A673 (cell line): ENCODE data around the gene UTF1. TPM values are rescaled to one million over a fixed set of nuclear protein-coding genes. Genes with fewer than 3 reads are reported as not detected.
"Not testable (repeated sequence)": the region's sequence is repeated elsewhere in the genome, so short reads cannot be mapped to it uniquely, and the experiment has no call there.

ENCODE experiments used
- BruUV-seq: library from RNA; stranded (reverse); fragments of 400-500 nt; replicated peaks from 2 replicates; lab custom pipeline; 2021; lab: Mats Ljungman, UMichigan
- CTCF ChIA-PET: fragments of 300-600 bp; sonication (Branson Sonifier 250); formaldehyde crosslinking; loops from one replicate; lab custom pipeline; 2022; ENCODE audit warnings: antibody characterized with exemption; lab: Charles Lee
- POLR2A ChIA-PET: fragments of 300-600 bp; sonication (Branson Sonifier 250); formaldehyde crosslinking; loops from one replicate; lab custom pipeline; 2022; ENCODE audit warnings: antibody characterized with exemption; ENCODE audit not compliant: low non-redundant PET; lab: Charles Lee
- DNase-seq: peaks from one replicate; pipeline ENCODE4 v3.0.0-alpha.2; 2015; ENCODE audit warnings: low spot score
- H3K27ac ChIP-seq: fragments of 200-600 bp; sonication (generic); 2 replicates; pipeline ENCODE4 v1.5.1; 2016; ENCODE audit warnings: mixed run types, low read depth, mild to moderate bottlenecking, mixed read lengths, antibody characterized with exemption, low read length; ENCODE audit not compliant: poor library complexity, severe bottlenecking
- H3K27me3 ChIP-seq: fragments of 200-600 bp; sonication (generic); replicated peaks from 2 replicates; pipeline ENCODE4 v1.6.1; 2017; ENCODE audit warnings: mixed run types, low read depth, mild to moderate bottlenecking, mixed read lengths, antibody characterized with exemption, low read length; ENCODE audit not compliant: insufficient read depth, poor library complexity
- H3K36me3 ChIP-seq: fragments of 200-600 bp; sonication (generic); 2 replicates; pipeline ENCODE4 v1.6.1; 2016; ENCODE audit warnings: mixed run types, mild to moderate bottlenecking, mixed read lengths, antibody characterized with exemption, low read length; ENCODE audit not compliant: insufficient read depth, poor library complexity, severe bottlenecking
- H3K4me1 ChIP-seq: fragments of 200-600 bp; sonication (generic); 2 replicates; pipeline ENCODE4 v1.6.1; 2017; ENCODE audit warnings: mixed run types, mild to moderate bottlenecking, mixed read lengths, antibody characterized with exemption, low read length; ENCODE audit not compliant: insufficient read depth, poor library complexity, severe bottlenecking
- H3K4me3 ChIP-seq: fragments of 200-600 bp; sonication (generic); 2 replicates; pipeline ENCODE4 v1.5.1; 2016; ENCODE audit warnings: low read depth, mixed run types, mild to moderate bottlenecking, mixed read lengths, low read length; ENCODE audit not compliant: poor library complexity, severe bottlenecking
- H3K9me3 ChIP-seq: fragments of 200-600 bp; sonication (generic); 2 replicates; pipeline ENCODE4 v1.6.1; 2016; ENCODE audit warnings: mixed run types, low read depth, mild to moderate bottlenecking, mixed read lengths, antibody characterized with exemption, low read length; ENCODE audit not compliant: poor library complexity, severe bottlenecking
- EZH2 ChIP-seq: fragments of 200-600 bp; sonication (generic); IDR thresholded peaks from 2 replicates; pipeline ENCODE4 v1.6.1; 2017; ENCODE audit warnings: borderline replicate concordance, low read depth, mild to moderate bottlenecking, mixed read lengths, antibody characterized with exemption, low read length; ENCODE audit not compliant: poor library complexity, severe bottlenecking
- intact Hi-C: fragments of 100-400 bp; cut with micrococcal nuclease; formaldehyde crosslinking; loops from one replicate; pipeline ENCODE4 v1.10.0; 2022; ENCODE audit not compliant: unreplicated experiment
- total RNA-seq: library from RNA; stranded (reverse); gene quantifications from 2 replicates; pipeline ENCODE4 v1.2.3, GENCODE V29; 2021
- TF ChIP-seq, protein P1 (sequence below): fragments of 300-800, 200-600 bp; sonication (generic); conservative IDR thresholded peaks from 2 replicates; pipeline ENCODE4 v1.5.1; 2017; ENCODE audit warnings: low read depth, mild to moderate bottlenecking, antibody characterized with exemption, low read length, moderate library complexity, mixed read lengths

Gene UTF1
- total RNA-seq, 1 experiment from 2014 or later: not detected

- Histone ChIP-seq H3K4me1 (no peaks in the 10 kb centered on the region), H3K4me3 (no peak overlapping the region), H3K9me3 (no peaks in the 10 kb centered on the region), H3K36me3 (no peaks in the 10 kb centered on the region), H3K27ac (no peak overlapping the region), H3K27me3 (peaks cover 50% of the 10 kb centered on the region)
- ChIA-PET POLR2A (no interaction called here), CTCF (no interaction called here)
- no peak for DNase-seq
- no TSS peak for BruUV-seq
- no peak for TF ChIP-seq EZH2
- TF ChIP-seq, protein P1, sequence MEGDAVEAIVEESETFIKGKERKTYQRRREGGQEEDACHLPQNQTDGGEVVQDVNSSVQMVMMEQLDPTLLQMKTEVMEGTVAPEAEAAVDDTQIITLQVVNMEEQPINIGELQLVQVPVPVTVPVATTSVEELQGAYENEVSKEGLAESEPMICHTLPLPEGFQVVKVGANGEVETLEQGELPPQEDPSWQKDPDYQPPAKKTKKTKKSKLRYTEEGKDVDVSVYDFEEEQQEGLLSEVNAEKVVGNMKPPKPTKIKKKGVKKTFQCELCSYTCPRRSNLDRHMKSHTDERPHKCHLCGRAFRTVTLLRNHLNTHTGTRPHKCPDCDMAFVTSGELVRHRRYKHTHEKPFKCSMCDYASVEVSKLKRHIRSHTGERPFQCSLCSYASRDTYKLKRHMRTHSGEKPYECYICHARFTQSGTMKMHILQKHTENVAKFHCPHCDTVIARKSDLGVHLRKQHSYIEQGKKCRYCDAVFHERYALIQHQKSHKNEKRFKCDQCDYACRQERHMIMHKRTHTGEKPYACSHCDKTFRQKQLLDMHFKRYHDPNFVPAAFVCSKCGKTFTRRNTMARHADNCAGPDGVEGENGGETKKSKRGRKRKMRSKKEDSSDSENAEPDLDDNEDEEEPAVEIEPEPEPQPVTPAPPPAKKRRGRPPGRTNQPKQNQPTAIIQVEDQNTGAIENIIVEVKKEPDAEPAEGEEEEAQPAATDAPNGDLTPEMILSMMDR: no peak
- intact Hi-C loops: no loop called here
Observed at GRCh38 chr10:133219782-133220181, 10.2 kb upstream of the UTF1 start.

GRCh38 chr10:133221331-133221730 is 8.7 kb upstream of the UTF1 start:
- intact Hi-C loops: no loop called here
- H3K27ac ChIP-seq: no peak overlapping the region
- POLR2A ChIA-PET: no interaction called here
- CTCF ChIA-PET: no interaction called here
- H3K9me3 ChIP-seq: no peaks in the 10 kb centered on the region
- no TSS peak for BruUV-seq
- no peaks in the 10 kb centered on the region for H3K4me1 ChIP-seq
- no peak for DNase-seq
- no peaks in the 10 kb centered on the region for H3K36me3 ChIP-seq
- TF ChIP-seq, protein P1: no peak
- no peak for TF ChIP-seq EZH2
- no peak overlapping the region for H3K4me3 ChIP-seq
- peaks cover 51% of the 10 kb centered on the region for H3K27me3 ChIP-seq

GRCh38 chr10:133221756-133222155 is 8.3 kb upstream of the UTF1 start:
- H3K27ac ChIP-seq, intact Hi-C loops, POLR2A ChIA-PET, CTCF ChIA-PET, BruUV-seq, H3K4me1 ChIP-seq, H3K36me3 ChIP-seq, H3K9me3 ChIP-seq, H3K4me3 ChIP-seq, DNase-seq: not testable (repeated sequence)
- H3K27me3 ChIP-seq: peaks cover 52% of the 10 kb centered on the region

DNA sequence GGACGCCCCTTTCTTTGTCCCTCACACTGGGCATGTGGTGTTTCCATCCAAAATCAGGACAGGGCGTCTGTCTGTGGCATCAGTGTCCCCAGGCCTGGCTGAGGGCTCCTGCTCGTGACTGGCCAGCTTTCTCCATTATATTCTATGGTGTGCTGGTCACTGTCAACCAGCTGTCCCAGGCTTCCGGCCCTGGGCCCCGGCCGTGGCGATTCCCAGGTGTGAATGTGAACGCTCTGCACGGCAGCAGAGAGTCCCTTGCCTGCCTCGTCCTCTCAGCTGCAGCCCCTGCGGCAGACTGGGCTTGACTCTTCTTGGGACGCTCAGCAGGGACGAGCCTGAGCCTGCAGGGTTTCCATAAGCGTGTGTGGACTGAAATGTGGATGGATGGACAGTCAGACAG is 5.9 kb upstream of the UTF1 start:
- no peaks in the 10 kb centered on the region for H3K9me3 ChIP-seq
- no peak overlapping the region for H3K27ac ChIP-seq
- H3K4me3 ChIP-seq: no peak overlapping the region
- DNase-seq: no peak
- no peaks in the 10 kb centered on the region for H3K36me3 ChIP-seq
- no TSS peak for BruUV-seq
- CTCF ChIA-PET: interaction anchor here (0.6 kb wide), 2 partner anchors 11 to 273 kb away, joined by 3 to 4 read pairs; no protein-coding TSS in a partner anchor
- intact Hi-C loops: no loop called here
- TF ChIP-seq, protein P1: no peak
- TF ChIP-seq EZH2: no peak
- H3K4me1 ChIP-seq: no peaks in the 10 kb centered on the region
- POLR2A ChIA-PET: no interaction called here
- H3K27me3 ChIP-seq: peaks cover 56% of the 10 kb centered on the region
